PFSK-1 (cell line): ENCODE results near the gene PPP2R2D.

Experiments used
- FOXP2 ChIP-seq: optimal IDR thresholded peaks from 2 replicates; pipeline ENCODE3; 2011; ENCODE audit warnings: borderline replicate concordance, control low read depth, inconsistent platforms; ENCODE audit not compliant: insufficient read depth; ENCODE audit errors: extremely low read length, extremely low read depth
- POLR2AphosphoS5 ChIP-seq: IDR thresholded peaks from 2 replicates; pipeline ENCODE4 v1.6.1; 2012; ENCODE audit warnings: low read depth, mild to moderate bottlenecking, control low read depth, low read length, moderate library complexity
- SIN3A ChIP-seq: IDR thresholded peaks from 2 replicates; pipeline ENCODE4 v1.6.1; 2012; ENCODE audit warnings: mild to moderate bottlenecking, low read length, moderate library complexity, borderline replicate concordance; ENCODE audit not compliant: insufficient read depth
- TAF1 ChIP-seq: IDR thresholded peaks from 2 replicates; pipeline ENCODE4 v1.6.1; 2012; ENCODE audit warnings: low read length, control low read depth, borderline replicate concordance; ENCODE audit not compliant: insufficient read depth
- TF ChIP-seq, protein P1 (sequence below), 2 experiments: IDR thresholded peaks; 2 replicates each; pipeline versions ENCODE4 v1.6.1 to v1.8.0; 2011 to 2012; ENCODE audit warnings: low read depth in 2 of 2, low read length in 2 of 2, control low read depth in 1 of 2, inconsistent platforms in 1 of 2, mild to moderate bottlenecking in 1 of 2, moderate library complexity in 1 of 2; ENCODE audit not compliant: insufficient read depth in 1 of 2

PPP2R2D gene

DNA sequence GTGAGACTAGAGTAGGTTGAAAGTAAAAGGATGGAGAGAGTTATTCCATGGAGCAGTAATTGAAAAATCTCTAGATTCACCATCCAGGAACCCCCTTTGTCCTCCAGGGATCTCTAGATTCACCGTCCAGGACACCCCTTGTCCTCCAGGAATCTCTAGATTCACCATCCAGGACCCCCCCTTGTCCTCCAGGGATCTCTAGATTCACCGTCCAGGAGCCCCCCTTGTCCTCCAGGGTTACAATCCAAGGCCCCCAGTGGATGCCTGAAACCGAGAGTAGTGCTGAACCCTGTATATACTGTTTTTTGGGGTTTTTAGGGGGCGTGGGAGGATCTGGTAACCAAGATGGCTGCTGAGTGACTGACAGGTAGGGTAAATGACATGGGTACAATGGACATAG is 38.3 kb upstream of the PPP2R2D start:
- TF ChIP-seq SIN3A (no peak), TAF1 (no peak), FOXP2 (no peak), POLR2AphosphoS5 (no peak)
- TF ChIP-seq, protein P1, sequence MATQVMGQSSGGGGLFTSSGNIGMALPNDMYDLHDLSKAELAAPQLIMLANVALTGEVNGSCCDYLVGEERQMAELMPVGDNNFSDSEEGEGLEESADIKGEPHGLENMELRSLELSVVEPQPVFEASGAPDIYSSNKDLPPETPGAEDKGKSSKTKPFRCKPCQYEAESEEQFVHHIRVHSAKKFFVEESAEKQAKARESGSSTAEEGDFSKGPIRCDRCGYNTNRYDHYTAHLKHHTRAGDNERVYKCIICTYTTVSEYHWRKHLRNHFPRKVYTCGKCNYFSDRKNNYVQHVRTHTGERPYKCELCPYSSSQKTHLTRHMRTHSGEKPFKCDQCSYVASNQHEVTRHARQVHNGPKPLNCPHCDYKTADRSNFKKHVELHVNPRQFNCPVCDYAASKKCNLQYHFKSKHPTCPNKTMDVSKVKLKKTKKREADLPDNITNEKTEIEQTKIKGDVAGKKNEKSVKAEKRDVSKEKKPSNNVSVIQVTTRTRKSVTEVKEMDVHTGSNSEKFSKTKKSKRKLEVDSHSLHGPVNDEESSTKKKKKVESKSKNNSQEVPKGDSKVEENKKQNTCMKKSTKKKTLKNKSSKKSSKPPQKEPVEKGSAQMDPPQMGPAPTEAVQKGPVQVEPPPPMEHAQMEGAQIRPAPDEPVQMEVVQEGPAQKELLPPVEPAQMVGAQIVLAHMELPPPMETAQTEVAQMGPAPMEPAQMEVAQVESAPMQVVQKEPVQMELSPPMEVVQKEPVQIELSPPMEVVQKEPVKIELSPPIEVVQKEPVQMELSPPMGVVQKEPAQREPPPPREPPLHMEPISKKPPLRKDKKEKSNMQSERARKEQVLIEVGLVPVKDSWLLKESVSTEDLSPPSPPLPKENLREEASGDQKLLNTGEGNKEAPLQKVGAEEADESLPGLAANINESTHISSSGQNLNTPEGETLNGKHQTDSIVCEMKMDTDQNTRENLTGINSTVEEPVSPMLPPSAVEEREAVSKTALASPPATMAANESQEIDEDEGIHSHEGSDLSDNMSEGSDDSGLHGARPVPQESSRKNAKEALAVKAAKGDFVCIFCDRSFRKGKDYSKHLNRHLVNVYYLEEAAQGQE (IDR thresholded peaks at IDR 0.05; ENCODE audit: insufficient read depth in 1 of 2, low read depth in 2 of 2, low read length in 2 of 2): no peak

DNA sequence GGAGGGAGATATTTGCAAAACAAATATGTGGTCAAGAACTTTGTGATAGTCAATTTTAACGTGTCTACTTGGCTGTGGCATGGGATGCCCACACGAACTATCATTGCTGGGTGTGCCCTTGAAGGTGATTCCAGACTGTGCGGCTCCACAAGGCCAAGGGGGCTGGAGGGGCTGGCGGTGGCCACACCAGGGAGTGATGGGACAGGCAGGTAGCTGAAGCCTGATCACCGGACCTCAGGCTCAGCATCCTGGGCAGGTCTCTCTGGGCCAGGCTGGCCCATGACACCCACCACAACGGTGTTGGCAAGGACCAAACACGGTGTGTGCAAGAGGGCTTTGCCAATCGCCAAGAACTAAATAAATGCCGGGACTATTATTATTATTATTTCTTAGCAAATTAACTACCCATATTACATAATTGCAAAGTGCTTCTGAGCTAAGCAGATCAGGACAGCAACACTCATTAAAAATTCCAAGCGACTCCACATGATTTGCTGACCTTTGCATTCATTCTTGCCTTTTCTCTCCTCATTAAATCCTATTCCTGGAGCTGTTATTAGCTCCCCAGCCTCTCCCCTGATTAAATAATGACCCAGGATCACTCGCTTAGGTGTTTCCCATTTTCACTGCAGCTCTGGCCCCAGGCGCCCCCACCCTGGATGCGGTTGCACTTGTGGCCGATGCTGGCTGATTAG is 35.4 kb upstream of the PPP2R2D start:
- TF ChIP-seq, protein P1 (IDR thresholded peaks at IDR 0.05; ENCODE audit: insufficient read depth in 1 of 2, low read depth in 2 of 2, low read length in 2 of 2): no peak
- no peak for TF ChIP-seq FOXP2
- no peak for TF ChIP-seq TAF1
- no peak for TF ChIP-seq SIN3A
- TF ChIP-seq POLR2AphosphoS5: no peak

DNA sequence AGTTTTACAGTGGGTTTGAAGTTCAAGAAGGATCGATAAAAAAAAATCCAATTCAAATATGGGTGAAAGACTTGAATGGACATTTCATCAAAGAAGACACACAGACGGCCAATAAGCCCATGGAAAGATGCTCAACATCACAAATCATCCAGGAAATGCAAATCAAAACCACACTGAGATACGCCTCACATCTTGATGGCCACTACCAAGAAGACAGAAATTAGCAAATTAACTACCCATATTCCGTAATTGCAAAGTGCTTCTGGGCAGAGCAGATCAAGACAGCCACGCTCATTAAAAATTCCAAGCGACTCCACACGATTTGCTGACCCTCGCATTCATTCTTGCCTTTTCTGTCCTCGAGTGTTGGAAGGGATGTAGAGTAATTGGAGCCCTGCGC is 34.1 kb upstream of the PPP2R2D start:
- no peak for TF ChIP-seq FOXP2
- TF ChIP-seq, protein P1 (IDR thresholded peaks at IDR 0.05; ENCODE audit: insufficient read depth in 1 of 2, low read depth in 2 of 2, low read length in 2 of 2): no peak
- TF ChIP-seq SIN3A: no peak
- TF ChIP-seq POLR2AphosphoS5: no peak
- no peak for TF ChIP-seq TAF1

DNA sequence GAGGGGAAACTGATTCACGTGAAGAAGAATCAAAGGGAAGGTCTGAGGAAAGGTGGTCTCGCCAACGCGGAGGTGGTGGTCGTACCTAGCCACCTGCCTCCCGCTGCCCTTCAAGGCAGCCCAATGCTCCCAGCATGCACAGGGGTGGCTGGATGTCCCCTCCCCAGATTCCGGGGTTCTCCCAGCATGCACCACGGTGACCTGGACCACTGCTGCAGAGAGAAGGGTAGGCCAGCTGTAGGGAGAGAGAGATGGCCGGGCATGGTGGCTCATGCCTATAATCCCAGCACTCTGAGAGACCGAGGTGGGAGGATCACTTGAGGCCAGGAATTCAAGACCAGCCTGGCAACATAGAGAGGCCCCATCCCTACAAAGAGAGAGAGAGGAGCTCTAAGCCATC is 32.4 kb upstream of the PPP2R2D start:
- TF ChIP-seq FOXP2: no peak
- TF ChIP-seq, protein P1 (IDR thresholded peaks at IDR 0.05; ENCODE audit: insufficient read depth in 1 of 2, low read depth in 2 of 2, low read length in 2 of 2): no peak
- no peak for TF ChIP-seq TAF1
- no peak for TF ChIP-seq SIN3A
- no peak for TF ChIP-seq POLR2AphosphoS5

DNA sequence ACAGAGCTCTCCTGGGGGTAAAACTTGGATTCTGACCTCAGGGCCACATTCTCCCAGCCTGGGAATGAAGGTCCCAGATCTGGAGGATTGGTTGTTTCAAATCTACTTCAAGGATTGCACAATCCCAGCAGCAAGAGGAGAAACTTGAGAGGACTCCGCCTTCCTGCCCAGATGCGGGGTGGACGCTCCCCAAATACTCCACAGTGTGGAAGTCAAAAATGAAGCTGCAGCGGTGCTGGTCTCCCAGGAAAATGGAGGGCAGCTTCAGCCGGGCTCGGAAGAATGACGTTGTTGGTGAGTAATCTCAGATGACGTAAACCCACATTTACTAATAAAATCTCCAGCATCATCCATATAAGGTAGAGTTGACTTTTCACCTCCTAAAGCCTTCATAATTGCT is 31.5 kb upstream of the PPP2R2D start:
- TF ChIP-seq TAF1: no peak
- TF ChIP-seq FOXP2: no peak
- no peak for TF ChIP-seq POLR2AphosphoS5
- TF ChIP-seq, protein P1 (IDR thresholded peaks at IDR 0.05; ENCODE audit: insufficient read depth in 1 of 2, low read depth in 2 of 2, low read length in 2 of 2): no peak
- TF ChIP-seq SIN3A: no peak
